Hepatocyte (in vitro differentiated cells): ENCODE measurements around the gene TCOF1.

ENCODE experiments used
- EZH2 ChIP-seq: fragments of 200-600 bp; sonication (generic); IDR thresholded peaks from 2 replicates; pipeline ENCODE4 v1.6.1; 2016; ENCODE audit warnings: antibody characterized with exemption, mild to moderate bottlenecking, borderline replicate concordance
- TF ChIP-seq, protein P1 (sequence below): fragments of 200-600 bp; sonication (generic); IDR thresholded peaks from 2 replicates; pipeline ENCODE4 v1.5.1; 2016; ENCODE audit warnings: antibody characterized with exemption, mild to moderate bottlenecking; ENCODE audit not compliant: poor library complexity

DNA sequence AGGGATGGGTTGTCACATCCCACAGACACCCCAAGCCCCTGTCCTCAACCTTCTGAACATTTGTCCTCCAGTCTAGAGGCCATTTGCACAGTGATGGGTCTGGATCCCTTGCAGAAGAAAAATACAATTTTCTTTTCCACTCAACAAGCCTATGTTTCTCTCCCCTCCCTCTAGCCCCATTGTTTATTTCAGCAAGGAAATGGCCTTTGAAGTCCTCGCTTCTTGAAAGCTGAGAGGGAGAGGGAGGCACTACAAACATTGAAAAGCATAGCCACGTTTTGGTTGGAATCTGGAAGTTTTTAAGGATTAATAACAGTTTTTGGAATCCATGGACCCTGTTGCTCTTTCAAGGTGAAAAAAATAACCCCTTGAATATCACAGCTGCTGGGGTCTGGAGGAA is 30.8 kb upstream of the TCOF1 start:
- TF ChIP-seq, protein P1, sequence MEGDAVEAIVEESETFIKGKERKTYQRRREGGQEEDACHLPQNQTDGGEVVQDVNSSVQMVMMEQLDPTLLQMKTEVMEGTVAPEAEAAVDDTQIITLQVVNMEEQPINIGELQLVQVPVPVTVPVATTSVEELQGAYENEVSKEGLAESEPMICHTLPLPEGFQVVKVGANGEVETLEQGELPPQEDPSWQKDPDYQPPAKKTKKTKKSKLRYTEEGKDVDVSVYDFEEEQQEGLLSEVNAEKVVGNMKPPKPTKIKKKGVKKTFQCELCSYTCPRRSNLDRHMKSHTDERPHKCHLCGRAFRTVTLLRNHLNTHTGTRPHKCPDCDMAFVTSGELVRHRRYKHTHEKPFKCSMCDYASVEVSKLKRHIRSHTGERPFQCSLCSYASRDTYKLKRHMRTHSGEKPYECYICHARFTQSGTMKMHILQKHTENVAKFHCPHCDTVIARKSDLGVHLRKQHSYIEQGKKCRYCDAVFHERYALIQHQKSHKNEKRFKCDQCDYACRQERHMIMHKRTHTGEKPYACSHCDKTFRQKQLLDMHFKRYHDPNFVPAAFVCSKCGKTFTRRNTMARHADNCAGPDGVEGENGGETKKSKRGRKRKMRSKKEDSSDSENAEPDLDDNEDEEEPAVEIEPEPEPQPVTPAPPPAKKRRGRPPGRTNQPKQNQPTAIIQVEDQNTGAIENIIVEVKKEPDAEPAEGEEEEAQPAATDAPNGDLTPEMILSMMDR: no peak
- TF ChIP-seq EZH2: no peak
